Mesothelial cell of epicardium (in vitro differentiated cells): ENCODE results near the gene TTC32. TPM values are rescaled to one million over a fixed set of nuclear protein-coding genes. Genes with fewer than 3 reads are reported as not detected.

Experiments used
- DNase-seq, 2 experiments: peaks; one replicate each; pipeline ENCODE4 v3.0.0; 2021; ENCODE audit warnings: low spot score in 2 of 2; ENCODE audit not compliant: unreplicated experiment in 2 of 2
- H3K27ac Mint-ChIP-seq: 2 replicates; pipeline ENCODE4 v1.8.0; 2021; ENCODE audit warnings: mixed read lengths
- H3K27me3 Mint-ChIP-seq: 2 replicates; pipeline ENCODE4 v1.8.0; 2021; ENCODE audit warnings: low read depth, mixed read lengths
- H3K36me3 Mint-ChIP-seq: 2 replicates; pipeline ENCODE4 v1.8.0; 2021; ENCODE audit warnings: mixed read lengths
- H3K4me1 Mint-ChIP-seq: 2 replicates; pipeline ENCODE4 v1.8.0; 2021; ENCODE audit warnings: mixed read lengths
- H3K4me3 Mint-ChIP-seq: 2 replicates; pipeline ENCODE4 v1.8.0; 2021; ENCODE audit warnings: mild to moderate bottlenecking, moderate library complexity, mixed read lengths
- H3K9me3 Mint-ChIP-seq: 2 replicates; pipeline ENCODE4 v1.8.0; 2021; ENCODE audit warnings: mixed read lengths
- CTCF ChIP-seq: fragments of 200-600 bp; sonication (generic); IDR thresholded peaks from one replicate; pipeline ENCODE4 v1.5.0; 2021; ENCODE audit warnings: antibody characterized with exemption; ENCODE audit not compliant: unreplicated experiment
- total RNA-seq: library from RNA; stranded (reverse); gene quantifications from 3 replicates; pipeline ENCODE4 v1.2.1, GENCODE V29; 2021

Gene TTC32
- total RNA-seq, 1 donor from 2014 or later, result 16.8 TPM

GRCh38 chr2:19868701-19869580, 32.8 kb downstream of the TTC32 start:
- Mint-ChIP-seq H3K9me3 (no peaks in the 10 kb centered on the region), H3K27me3 (peaks cover 27% of the 10 kb centered on the region), H3K4me1 (peaks cover 13% of the 10 kb centered on the region), H3K4me3 (peak overlapping the region; percentile 82), H3K36me3 (no peaks in the 10 kb centered on the region), H3K27ac (peak overlapping the region; percentile 64)
- TF ChIP-seq CTCF, result no peak
- DNase-seq, result peak; percentile 45 to 53

- TF ChIP-seq CTCF, result no peak
Observed at GRCh38 chr2:19868224-19868623, 33.6 kb downstream of the TTC32 start.

DNA sequence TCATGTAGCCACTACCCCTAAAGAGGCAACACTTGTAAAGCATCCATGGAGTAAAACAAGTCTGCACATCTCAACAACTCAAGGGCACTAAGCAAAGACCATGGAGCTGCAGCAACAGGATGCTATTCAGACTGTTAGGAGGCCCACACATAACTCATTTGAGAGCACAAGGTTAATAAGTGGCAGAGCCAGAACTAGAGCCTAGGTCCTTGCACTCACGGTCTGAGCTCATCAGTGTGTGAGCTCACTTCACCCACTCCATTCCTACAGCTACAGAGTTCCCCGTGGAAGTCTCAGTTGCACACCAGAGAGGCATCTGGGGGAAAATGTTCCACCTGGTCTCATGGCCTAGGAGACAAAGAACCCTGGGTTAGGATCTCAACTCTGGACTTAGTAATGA, 35.0 kb downstream of the TTC32 start:
- no peaks in the 10 kb centered on the region for H3K36me3 Mint-ChIP-seq
- H3K9me3 Mint-ChIP-seq, result no peaks in the 10 kb centered on the region
- peaks cover 37% of the 10 kb centered on the region for H3K27me3 Mint-ChIP-seq
- H3K4me1 Mint-ChIP-seq, result peaks cover 13% of the 10 kb centered on the region
- H3K4me3 Mint-ChIP-seq, result no peak overlapping the region
- H3K27ac Mint-ChIP-seq, result no peak overlapping the region
- no peak for DNase-seq
- no peak for TF ChIP-seq CTCF

More at GRCh38 chr2:19868224-19868623, 33.6 kb downstream of the TTC32 start:
- no peak for DNase-seq
- peak overlapping the region; percentile 82 for H3K4me3 Mint-ChIP-seq
- H3K27ac Mint-ChIP-seq, result no peak overlapping the region
- H3K36me3 Mint-ChIP-seq, result no peaks in the 10 kb centered on the region
- peaks cover 13% of the 10 kb centered on the region for H3K4me1 Mint-ChIP-seq
- no peaks in the 10 kb centered on the region for H3K9me3 Mint-ChIP-seq
- H3K27me3 Mint-ChIP-seq, result peaks cover 28% of the 10 kb centered on the region

DNA sequence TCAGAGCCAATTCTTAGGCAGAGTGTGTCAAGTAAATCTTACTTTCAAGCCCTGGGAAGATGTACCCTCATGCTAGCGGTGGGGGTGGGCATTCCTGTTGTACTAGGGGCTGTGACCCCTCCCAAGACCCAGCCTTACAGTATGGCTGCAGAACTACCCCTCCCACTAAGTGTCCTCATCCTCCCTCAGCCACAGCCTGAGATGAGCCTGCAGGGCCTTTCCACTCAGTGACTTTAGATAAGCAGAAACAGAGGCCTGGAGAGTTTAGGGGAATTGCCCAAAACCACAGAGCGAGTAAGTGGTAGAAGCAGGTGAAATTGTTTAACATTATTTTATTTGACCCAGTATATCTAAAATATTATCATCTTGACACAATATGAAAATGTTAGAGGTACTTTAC, 36.6 kb downstream of the TTC32 start:
- no peak for DNase-seq
- H3K4me1 Mint-ChIP-seq, result peaks cover 13% of the 10 kb centered on the region
- H3K27ac Mint-ChIP-seq, result no peak overlapping the region
- TF ChIP-seq CTCF, result no peak
- H3K4me3 Mint-ChIP-seq, result no peak overlapping the region
- H3K9me3 Mint-ChIP-seq, result no peaks in the 10 kb centered on the region
- peaks cover 37% of the 10 kb centered on the region for H3K27me3 Mint-ChIP-seq
- no peaks in the 10 kb centered on the region for H3K36me3 Mint-ChIP-seq

DNA sequence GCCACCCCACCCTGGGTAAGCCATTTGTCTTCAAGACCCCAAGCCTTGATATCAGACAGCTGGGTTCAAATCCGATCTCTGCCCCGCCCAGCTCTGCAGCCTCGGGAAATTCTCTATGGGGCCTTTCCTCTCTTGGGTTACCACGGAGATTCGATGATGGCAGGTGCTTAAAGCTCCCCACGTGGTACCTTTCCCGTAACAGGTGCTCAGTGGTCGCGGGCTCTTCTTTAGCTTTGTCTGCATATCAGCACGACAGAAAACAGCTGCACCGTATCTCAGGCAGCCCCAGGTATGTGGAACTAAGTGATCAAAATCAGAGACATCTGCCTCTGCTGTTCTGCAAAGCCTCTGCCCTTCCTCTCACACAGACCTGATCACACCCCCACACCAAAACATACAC, 37.4 kb downstream of the TTC32 start:
- H3K4me3 Mint-ChIP-seq, result no peak overlapping the region
- H3K4me1 Mint-ChIP-seq, result peaks cover 10% of the 10 kb centered on the region
- H3K36me3 Mint-ChIP-seq, result no peaks in the 10 kb centered on the region
- no peak overlapping the region for H3K27ac Mint-ChIP-seq
- TF ChIP-seq CTCF, result no peak
- H3K9me3 Mint-ChIP-seq, result no peaks in the 10 kb centered on the region
- H3K27me3 Mint-ChIP-seq, result peaks cover 31% of the 10 kb centered on the region
- DNase-seq, result no peak
